PFSK-1 (cell line): ENCODE results near the gene RAD1.

ENCODE experiments used
- POLR2AphosphoS5 ChIP-seq: IDR thresholded peaks from 2 replicates; pipeline ENCODE4 v1.6.1; 2012; ENCODE audit warnings: low read depth, mild to moderate bottlenecking, control low read depth, low read length, moderate library complexity
- SIN3A ChIP-seq: IDR thresholded peaks from 2 replicates; pipeline ENCODE4 v1.6.1; 2012; ENCODE audit warnings: mild to moderate bottlenecking, low read length, moderate library complexity, borderline replicate concordance; ENCODE audit not compliant: insufficient read depth
- TAF1 ChIP-seq: IDR thresholded peaks from 2 replicates; pipeline ENCODE4 v1.6.1; 2012; ENCODE audit warnings: low read length, control low read depth, borderline replicate concordance; ENCODE audit not compliant: insufficient read depth
- TF ChIP-seq, protein P1 (sequence below), 2 experiments: IDR thresholded peaks; 2 replicates each; pipeline versions ENCODE4 v1.6.1 to v1.8.0; 2011 to 2012; ENCODE audit warnings: low read depth in 2 of 2, low read length in 2 of 2, control low read depth in 1 of 2, inconsistent platforms in 1 of 2, mild to moderate bottlenecking in 1 of 2, moderate library complexity in 1 of 2; ENCODE audit not compliant: insufficient read depth in 1 of 2

DNA sequence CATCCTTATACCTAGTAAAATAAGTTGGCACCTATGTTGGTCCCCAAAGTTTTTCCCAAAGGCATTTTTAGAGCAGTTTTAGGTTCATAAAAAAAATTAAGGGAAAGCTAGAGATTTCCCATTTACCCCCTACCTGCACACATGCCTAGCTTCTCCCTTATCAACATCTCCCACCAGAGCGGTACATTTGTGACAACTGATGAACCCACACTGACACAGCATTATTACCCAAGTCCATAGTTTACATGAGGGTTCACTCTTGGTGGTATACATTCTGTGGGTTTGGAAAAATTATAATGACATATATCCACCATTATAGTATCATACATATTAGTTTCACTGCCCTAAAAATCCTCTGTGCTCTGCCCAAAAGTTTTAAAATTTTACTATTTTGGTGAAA lies 12.0 kb downstream of the RAD1 start:
- no peak for TF ChIP-seq TAF1
- no peak for TF ChIP-seq POLR2AphosphoS5
- TF ChIP-seq, protein P1, sequence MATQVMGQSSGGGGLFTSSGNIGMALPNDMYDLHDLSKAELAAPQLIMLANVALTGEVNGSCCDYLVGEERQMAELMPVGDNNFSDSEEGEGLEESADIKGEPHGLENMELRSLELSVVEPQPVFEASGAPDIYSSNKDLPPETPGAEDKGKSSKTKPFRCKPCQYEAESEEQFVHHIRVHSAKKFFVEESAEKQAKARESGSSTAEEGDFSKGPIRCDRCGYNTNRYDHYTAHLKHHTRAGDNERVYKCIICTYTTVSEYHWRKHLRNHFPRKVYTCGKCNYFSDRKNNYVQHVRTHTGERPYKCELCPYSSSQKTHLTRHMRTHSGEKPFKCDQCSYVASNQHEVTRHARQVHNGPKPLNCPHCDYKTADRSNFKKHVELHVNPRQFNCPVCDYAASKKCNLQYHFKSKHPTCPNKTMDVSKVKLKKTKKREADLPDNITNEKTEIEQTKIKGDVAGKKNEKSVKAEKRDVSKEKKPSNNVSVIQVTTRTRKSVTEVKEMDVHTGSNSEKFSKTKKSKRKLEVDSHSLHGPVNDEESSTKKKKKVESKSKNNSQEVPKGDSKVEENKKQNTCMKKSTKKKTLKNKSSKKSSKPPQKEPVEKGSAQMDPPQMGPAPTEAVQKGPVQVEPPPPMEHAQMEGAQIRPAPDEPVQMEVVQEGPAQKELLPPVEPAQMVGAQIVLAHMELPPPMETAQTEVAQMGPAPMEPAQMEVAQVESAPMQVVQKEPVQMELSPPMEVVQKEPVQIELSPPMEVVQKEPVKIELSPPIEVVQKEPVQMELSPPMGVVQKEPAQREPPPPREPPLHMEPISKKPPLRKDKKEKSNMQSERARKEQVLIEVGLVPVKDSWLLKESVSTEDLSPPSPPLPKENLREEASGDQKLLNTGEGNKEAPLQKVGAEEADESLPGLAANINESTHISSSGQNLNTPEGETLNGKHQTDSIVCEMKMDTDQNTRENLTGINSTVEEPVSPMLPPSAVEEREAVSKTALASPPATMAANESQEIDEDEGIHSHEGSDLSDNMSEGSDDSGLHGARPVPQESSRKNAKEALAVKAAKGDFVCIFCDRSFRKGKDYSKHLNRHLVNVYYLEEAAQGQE (IDR thresholded peaks at IDR 0.05; ENCODE audit: insufficient read depth in 1 of 2, low read depth in 2 of 2, low read length in 2 of 2), result no peak
- TF ChIP-seq SIN3A, result no peak
